HG02610 (cell line): ENCODE results near the gene FBXO46.
"Not testable (repeated sequence)": the region's sequence is repeated elsewhere in the genome, so short reads cannot be mapped to it uniquely, and the experiment has no call there.

Source experiments
- ATAC-seq: cut with Tn5 transposase; IDR thresholded peaks from one replicate; pipeline ENCODE4 v1.9.1; 2021; ENCODE audit warnings: mild to moderate bottlenecking, moderate library complexity; ENCODE audit not compliant: unreplicated experiment

The FBXO46 gene

DNA sequence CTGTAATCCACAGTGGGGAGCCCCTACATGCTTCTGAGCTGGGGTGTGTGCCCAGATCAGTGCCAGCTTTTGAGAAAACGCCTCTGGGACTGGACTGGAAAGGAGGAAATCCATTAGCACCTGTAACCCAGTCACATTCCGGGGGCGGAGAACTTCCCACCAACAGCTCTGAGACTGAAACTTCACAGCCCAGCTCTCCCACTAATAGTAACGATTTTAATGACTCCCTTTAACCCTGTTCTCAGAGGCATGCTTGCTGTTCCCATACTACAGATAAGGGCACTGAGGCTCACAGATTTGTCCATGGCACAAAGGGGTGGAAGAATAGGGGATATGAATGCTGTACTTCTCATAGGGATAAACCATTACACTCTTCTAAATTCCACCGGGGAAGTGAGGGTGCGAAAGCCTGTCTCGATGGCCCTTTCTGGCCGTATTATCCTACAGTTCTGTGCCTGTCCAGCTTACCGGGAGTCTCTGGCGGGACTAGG is 851 bp downstream of the FBXO46 start:
- ATAC-seq, result no peak

- not testable (repeated sequence) for ATAC-seq
Observed at GRCh38 chr19:45728683-45729082, 2.0 kb downstream of the FBXO46 start.

DNA sequence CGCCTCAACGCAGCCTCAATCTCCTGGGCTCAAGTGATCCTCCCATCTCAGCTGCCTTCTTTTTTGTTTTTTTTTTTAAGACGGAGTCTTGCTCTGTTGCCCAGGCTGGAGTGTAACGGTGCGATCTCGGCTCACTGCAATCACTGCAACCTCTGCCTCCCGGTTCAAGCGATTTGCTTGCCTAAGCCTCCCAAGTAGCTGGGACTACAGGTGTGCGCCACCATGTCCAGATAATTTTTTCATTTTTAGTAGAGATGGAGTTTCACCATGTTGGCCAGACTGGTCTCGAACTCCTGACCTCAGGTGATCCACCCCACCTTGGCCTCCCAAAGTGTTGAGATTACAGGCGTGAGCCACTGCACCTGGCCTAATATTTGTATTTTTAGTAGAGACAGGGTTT is 10.6 kb downstream of the FBXO46 start:
- not testable (repeated sequence) for ATAC-seq

GRCh38 chr19:45717983-45718650 is 12.6 kb downstream of the FBXO46 start:
- no peak for ATAC-seq

GRCh38 chr19:45717131-45717982 is 13.3 kb downstream of the FBXO46 start:
- peak; percentile 92 for ATAC-seq

GRCh38 chr19:45716359-45717130 is 14.2 kb downstream of the FBXO46 start:
- no peak for ATAC-seq

GRCh38 chr19:45715139-45715538 is 15.6 kb downstream of the FBXO46 start:
- no peak for ATAC-seq

DNA sequence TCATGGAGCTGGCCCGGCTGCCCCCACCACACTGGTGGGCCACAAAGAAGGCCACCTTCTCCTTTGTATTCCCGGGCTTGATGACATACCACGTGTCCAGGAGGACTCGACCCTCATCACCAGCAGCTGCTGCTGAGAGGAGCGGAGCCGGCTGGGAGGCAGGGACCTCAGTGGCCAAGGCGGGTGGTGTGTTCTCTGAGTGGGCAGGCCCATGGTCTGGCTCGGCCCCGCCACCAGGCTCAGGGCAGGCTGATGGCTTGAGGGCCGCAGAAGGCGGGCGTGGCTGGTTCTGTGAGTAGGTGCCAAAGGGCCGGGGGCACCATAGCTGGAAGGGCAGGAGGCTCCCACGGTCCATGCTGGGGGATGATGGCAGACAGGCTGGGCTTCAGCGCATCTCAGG is 17.6 kb downstream of the FBXO46 start:
- ATAC-seq, result no peak

DNA sequence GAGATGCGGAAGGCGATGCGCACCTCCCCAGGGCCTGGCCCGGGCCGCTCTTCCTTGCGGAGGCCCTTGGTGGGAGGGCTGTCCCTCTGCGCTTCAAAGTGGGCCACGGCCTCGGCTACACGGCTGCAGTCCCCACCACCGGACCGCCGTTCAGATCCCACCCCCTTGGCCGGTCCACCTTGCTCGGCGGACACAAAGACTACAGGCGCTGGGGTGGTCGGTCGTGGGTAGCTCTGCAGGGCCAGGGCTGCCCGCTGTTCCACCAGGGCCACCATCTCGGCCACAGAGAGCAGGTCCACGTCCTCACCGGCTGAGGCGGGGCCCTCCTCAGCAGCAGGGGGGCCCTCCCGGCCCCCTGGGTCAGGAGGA is 18.0 kb downstream of the FBXO46 start:
- no peak for ATAC-seq

DNA sequence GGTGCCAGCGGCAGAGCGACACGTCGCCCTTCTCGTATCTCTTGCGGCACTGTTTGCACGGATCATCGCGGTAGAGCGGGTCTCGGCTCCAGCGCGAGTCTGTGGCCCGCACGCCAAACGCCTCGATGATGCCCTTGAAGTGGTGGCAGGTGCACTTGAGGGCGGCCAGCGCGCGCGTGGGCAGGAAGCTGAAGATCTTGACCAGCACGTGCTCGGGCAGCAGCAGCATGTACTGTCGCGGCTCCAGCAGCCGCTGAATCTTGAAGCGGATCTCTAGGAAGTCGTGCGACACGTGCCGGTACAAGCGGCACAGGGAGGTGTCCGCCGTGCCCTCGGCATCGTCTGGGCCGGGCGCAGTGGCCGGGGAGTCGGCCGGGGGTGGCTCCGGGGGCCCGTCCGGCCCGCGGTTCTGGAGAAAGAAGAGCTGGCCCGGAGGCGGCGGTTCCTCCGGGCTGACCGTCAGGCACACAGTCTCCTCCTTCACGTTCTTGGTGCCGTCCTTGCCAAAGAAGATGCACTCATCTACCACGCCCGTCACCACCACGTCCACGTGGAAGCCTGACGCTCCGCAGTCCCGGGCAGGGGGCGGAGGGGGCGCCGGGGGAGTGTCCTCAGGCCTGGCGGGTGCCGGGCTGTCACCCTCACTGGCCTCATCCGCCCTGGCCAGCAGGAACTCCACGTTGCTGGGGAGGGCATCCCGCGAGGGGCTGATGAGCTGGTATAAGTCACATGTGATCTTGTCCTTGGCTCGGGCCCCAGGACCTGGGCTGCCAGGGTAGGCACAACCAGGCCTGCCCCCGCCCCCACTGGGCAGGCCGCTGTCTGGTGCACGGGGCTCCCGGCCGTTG is 18.6 kb downstream of the FBXO46 start:
- ATAC-seq, result no peak

DNA sequence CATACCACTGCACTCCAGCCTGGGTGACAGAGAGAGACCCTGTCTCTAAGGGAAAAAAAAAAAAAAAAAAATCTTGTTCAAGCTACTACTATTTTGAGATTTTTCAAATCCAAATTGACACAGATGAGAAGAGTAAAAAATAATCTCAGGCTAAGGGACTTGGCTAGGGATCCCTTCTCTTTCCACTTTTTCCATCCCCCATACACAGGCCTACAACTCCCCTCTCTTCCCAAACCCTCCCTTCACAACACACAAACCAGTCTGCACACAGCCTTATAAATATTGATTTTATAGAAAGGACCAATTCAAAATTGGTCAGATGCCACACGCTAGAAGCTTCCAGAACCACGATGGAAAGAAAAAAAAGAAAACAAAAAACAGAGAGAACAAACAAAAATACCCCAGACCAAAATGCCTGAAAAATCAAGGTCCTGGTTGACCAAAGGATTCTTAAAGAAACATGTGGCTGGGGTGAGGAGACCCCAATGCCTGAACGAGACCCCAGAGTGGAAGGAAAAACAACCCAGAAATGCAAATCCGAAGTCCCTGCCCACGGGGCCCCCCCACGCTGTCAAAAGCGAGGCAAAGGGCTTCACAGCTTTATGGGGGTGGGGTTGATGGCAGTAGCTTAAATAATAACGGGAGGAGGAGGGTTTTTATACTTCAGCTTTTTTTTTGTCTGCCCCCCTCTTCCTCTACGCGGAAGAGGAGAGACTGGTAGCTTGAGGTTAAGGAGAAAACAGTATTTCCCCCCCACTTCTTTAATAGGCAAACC is 20.2 kb downstream of the FBXO46 start:
- ATAC-seq, result no peak

- no peak for ATAC-seq
Observed at GRCh38 chr19:45705710-45706415, 24.8 kb downstream of the FBXO46 start.

GRCh38 chr19:45705115-45705514 is 25.6 kb downstream of the FBXO46 start:
- ATAC-seq, result no peak

GRCh38 chr19:45701676-45702075 is 29.0 kb downstream of the FBXO46 start:
- ATAC-seq, result no peak

GRCh38 chr19:45693106-45693788 is 37.4 kb downstream of the FBXO46 start:
- no peak for ATAC-seq

DNA sequence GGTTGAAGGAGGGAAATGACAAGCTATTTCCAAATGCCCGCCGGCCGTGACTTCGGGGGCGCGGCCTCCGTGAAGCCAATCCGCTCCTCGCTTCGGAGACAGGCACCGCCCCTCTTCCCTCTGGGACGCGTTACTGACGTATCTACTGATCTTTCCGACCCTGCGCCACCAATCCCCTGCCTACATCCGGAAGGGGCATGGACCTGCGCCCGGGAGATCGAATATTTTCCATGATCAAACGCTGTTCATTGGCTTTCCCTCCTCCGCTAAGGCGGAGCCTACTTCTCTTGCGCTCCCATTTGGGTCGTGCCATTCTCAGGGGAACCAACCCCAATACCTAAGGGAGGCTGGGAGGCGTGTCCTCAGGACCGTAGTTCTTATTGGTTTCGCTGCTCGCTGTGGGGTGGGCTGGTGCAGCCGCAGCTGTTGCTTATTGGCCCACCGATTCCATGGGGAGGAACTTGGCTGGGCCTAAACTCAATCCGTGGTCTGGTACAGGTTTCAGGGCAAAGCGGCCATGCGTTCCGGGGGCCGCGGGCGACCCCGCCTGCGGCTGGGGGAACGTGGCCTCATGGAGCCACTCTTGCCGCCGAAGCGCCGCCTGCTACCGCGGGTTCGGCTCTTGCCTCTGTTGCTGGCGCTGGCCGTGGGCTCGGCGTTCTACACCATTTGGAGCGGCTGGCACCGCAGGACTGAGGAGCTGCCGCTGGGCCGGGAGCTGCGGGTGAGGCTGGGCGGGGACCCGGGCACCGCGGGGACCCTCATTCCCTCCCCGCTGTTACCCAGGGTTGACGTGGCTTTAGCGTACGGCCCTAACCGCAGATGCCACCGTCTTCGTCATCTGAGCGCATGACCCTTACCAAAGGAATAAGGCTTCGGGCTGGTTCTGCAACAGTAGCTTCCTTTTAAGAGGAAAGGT is 38.2 kb downstream of the FBXO46 start, which contains the start of gene QPCTL:
Gene QPCTL (plus strand): TSS at position 480 of the 919 bp plus-strand sequence. CDS start 38 bp downstream, at position 518.
- ATAC-seq, result peak; percentile 81

DNA sequence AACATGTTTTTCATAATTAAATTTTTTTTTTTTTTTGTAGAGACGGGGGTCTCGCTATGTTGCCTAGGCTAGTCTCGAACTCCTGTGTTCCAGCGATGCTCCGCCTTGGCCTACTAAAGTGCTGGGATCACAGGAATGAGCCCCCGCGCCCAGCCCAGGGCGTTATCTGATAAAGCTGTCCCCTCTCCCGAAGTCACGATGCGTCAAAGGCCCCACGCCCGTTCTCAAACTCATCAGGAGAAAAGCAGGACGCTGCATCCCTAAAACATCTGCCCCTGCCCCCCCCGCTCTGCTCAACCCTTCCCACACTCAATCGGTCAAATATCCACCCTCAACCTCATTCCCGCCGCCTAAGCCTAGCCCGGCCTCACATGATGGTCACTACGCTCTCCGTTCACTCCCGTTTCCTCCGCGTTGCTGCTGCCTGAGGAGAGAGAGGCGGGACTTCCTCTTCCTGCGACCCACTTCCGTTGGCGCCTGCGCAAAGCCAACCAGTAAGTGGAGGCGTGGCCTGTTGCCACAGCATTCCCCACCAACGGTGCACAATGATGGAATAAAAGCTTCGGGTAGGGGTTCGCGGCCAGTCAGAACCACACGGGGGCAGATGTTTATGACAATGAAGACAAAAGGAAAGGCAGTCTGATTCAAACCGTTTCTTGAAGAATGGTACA is 39.0 kb downstream of the FBXO46 start, which contains the start of gene SNRPD2:
Gene SNRPD2 (minus strand): TSS at position 438 of the 671 bp plus-strand sequence. CDS start 65 bp downstream, at position 373.
- peak; percentile 49 for ATAC-seq
